Sigmoid colon (tissue), 7 donors: ENCODE results near the gene MTUS2. TPM values are rescaled to one million over a fixed set of nuclear protein-coding genes. Genes with fewer than 3 reads are reported as not detected.

ENCODE experiments used
- DNase-seq: peaks from one replicate; pipeline ENCODE4 v3.0.0-alpha.2; 2019
- H3K27ac ChIP-seq, 4 donors: fragments of 200-600 bp; sonication (generic); one replicate each; pipeline ENCODE4 v1.5.1; 2016 to 2019; ENCODE audit warnings: mild to moderate bottlenecking in 1 of 4
- H3K27me3 ChIP-seq, 3 donors: fragments of 200-600 bp; sonication (generic); one replicate each; pipeline ENCODE4 v1.5.1; 2019; ENCODE audit warnings: mild to moderate bottlenecking in 1 of 3
- H3K36me3 ChIP-seq, 4 donors: fragments of 200-600 bp; sonication (generic); one replicate each; pipeline ENCODE4 v1.5.1; 2016 to 2019
- H3K4me1 ChIP-seq, 4 donors: fragments of 200-600 bp; sonication (generic); one replicate each; pipeline ENCODE4 v1.5.1; 2017 to 2019
- H3K4me3 ChIP-seq, 4 donors: fragments of 200-600 bp; sonication (generic); one replicate each; pipeline ENCODE4 v1.5.1; 2017 to 2019; ENCODE audit warnings: mild to moderate bottlenecking in 2 of 4, moderate library complexity in 1 of 4
- H3K9me3 ChIP-seq, 4 donors: fragments of 200-600 bp in 3 of 4; sonication (generic) in 3 of 4; one replicate each; pipeline versions ENCODE4 v1.5.1 to v1.6.1; 2013 to 2019
- CTCF ChIP-seq, 4 experiments: fragments of 450-650 bp in 3 of 4; fragments of 200-600 bp in 1 of 4; IDR thresholded peaks; one replicate each; pipeline ENCODE4 v1.5.1; 2016 to 2019; ENCODE audit warnings: antibody characterized with exemption in 4 of 4, mild to moderate bottlenecking in 3 of 4, moderate library complexity in 2 of 4
- EP300 ChIP-seq, 4 donors: sonication (generic); formaldehyde crosslinking; IDR thresholded peaks; one replicate each; pipeline ENCODE4 v1.6.1; 2017; ENCODE audit warnings: antibody characterized with exemption in 4 of 4
- POLR2A ChIP-seq, 2 donors: fragments of 450-650 bp; IDR thresholded peaks; one replicate each; pipeline ENCODE4 v1.6.1; 2016; ENCODE audit warnings: antibody characterized with exemption in 2 of 2, mild to moderate bottlenecking in 2 of 2, moderate library complexity in 2 of 2
- POLR2AphosphoS5 ChIP-seq, 4 donors: sonication (generic); formaldehyde crosslinking; IDR thresholded peaks; one replicate each; pipeline ENCODE4 v1.6.1; 2017; ENCODE audit warnings: antibody characterized with exemption in 4 of 4
- WGBS, 2 donors: extraction: QIAGEN DNeasy Blood & Tissue Kit; methylation state at CpG; one replicate each; pipeline ENCODE4 v1.1.7; 2013; 5-methylcytosine and 5-hydroxymethylcytosine counted together
- intact Hi-C: fragments of 100-400 bp; cut with DNase I; formaldehyde crosslinking; loops from one replicate; pipeline ENCODE4 v1.15.1; 2023
- polyA plus RNA-seq, 3 donors: library from polyadenylated mRNA; stranded (reverse); fragments of 200-250 nt; gene quantifications; one replicate each; pipeline ENCODE4 v1.2.3, GENCODE V29; 2013
- total RNA-seq, 4 donors: library from RNA; depleted of rRNA; stranded (reverse); fragments of >200 nt; gene quantifications; one replicate each; pipeline ENCODE4 v1.1.0, GENCODE V29; 2016
- donor health status: healthy with polysubstance abuse.
- donor health status: Bipolar disorder and iron deficiency.
- donor health status: healthy.

MTUS2 gene
- total and polyA plus RNA-seq, 7 donors, result 0.23 to 2.2 (median 0.85) TPM; not detected in 1

DNA sequence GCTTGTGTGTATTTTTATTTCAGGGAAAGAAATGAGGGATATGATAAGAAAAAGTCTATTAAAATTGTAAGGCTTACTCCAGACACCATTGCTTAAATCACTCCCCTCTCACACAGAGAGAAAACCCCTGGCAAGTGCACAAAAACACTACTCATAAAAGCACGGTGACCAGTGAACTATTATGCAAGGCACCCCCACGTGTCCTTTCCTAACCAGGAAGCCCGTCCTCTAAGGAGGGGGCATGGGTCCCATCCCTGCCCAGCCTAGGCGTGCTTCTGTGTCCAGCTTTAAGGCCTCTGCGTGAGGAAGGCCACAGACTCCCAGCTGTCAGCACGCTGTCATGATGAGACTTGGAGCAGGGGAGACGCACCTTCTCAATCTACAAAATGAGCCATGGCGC lies 691.8 kb downstream of the MTUS2 start:
- H3K36me3 ChIP-seq, result peaks cover 4 to 40% (median 19%) of the 10 kb centered on the region in 4 donors
- peak; percentile 87 for DNase-seq
- H3K27me3 ChIP-seq, result no peaks in the 10 kb centered on the region
- H3K4me1 ChIP-seq, result peaks cover 0 to 34% (median 28%) of the 10 kb centered on the region in 4 donors
- intact Hi-C loops, result loop anchor here (5.0 kb wide), 2 partner anchors 230 to 410 kb away; no protein-coding TSS in a partner anchor
- 78 to 84% methylated on average over 8 of the region's 8 CpGs for WGBS, 2 donors
- peak overlapping the region in 3 of 4 donors; percentile 42 to 64 (median 46) for H3K27ac ChIP-seq
- no peaks in the 10 kb centered on the region for H3K9me3 ChIP-seq
- no peak for TF ChIP-seq EP300 (IDR thresholded peaks at IDR 0.05)
- TF ChIP-seq POLR2AphosphoS5 (IDR thresholded peaks at IDR 0.05), result peak; percentile 29 to 73 (median 49)
- H3K4me3 ChIP-seq, result no peak overlapping the region

DNA sequence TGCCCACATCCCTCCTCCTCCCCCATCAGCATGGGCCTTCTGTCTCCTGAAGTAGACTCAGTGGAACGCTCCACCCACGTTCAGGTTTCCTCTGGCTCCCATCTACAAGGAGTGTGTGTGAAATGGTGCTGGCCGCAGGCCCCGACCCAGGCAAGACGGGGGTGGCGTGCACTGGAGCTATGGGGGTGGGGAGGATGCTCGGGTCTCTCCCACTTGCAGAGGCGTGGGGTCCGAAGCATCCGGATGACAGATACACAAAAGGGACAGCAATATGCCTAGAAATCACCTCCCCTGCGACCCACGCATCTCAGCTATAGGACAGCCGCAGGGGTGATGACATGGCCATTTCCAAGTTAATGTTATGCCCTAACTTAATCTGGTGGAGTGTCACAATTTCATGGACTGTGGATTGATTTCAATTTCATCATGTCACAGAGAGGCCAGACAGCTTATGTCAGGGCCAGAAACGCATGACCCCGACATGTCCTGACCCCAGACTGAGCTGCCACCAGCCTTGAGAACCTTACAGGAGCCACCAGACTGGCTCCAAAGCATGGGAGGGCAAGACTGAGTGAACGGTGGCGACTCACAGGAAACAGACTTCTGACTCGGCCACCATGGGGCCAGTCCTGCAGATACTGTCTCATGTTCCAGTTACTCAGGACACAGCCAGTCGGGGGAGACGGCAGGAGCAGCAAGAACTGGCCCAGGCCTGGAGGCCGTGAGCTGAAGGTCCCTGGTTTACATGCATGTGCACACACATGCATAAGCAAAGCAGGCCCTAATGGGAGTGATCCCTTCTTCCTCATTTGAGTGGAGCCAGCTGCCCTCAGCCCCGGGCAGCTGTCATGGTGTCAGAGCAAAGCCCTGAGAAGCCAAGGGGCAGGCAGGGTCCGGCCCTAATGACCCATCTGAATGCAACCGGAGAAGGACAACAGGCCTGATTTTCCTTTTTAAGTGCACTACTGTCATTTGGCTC lies 693.2 kb downstream of the MTUS2 start:
- intact Hi-C loops, result loop anchor here (5.0 kb wide), 2 partner anchors 229 to 409 kb away; no protein-coding TSS in a partner anchor
- WGBS, 2 donors, result 95% methylated on average over 24 of the region's 24 CpGs
- Histone ChIP-seq H3K27me3 (no peaks in the 10 kb centered on the region), H3K4me3 (no peak overlapping the region), H3K36me3 (peaks cover 6 to 53% (median 28%) of the 10 kb centered on the region in 4 donors), H3K9me3 (no peaks in the 10 kb centered on the region), H3K4me1 (peaks cover 0 to 23% (median 19%) of the 10 kb centered on the region in 4 donors), H3K27ac (peak overlapping the region in 1 of 4 donors; percentile 64)
- TF ChIP-seq POLR2AphosphoS5 (IDR thresholded peaks at IDR 0.05), result no peak
- no peak for TF ChIP-seq EP300 (IDR thresholded peaks at IDR 0.05)
- no peak for TF ChIP-seq CTCF (IDR thresholded peaks at IDR 0.05)
- TF ChIP-seq POLR2A (IDR thresholded peaks at IDR 0.05), result no peak
- no peak for DNase-seq

- 91 to 96% methylated on average over 32 of the region's 32 CpGs for WGBS, 2 donors
- Histone ChIP-seq H3K27me3 (no peaks in the 10 kb centered on the region), H3K4me3 (no peak overlapping the region), H3K36me3 (peaks cover 8 to 61% (median 29%) of the 10 kb centered on the region in 4 donors), H3K4me1 (peaks cover 0 to 16% (median 13%) of the 10 kb centered on the region in 4 donors), H3K9me3 (no peaks in the 10 kb centered on the region), H3K27ac (no peak overlapping the region)
- intact Hi-C loops, result loop anchor here (5.0 kb wide), 2 partner anchors 228 to 408 kb away; no protein-coding TSS in a partner anchor
- no peak for DNase-seq
- TF ChIP-seq POLR2A (IDR thresholded peaks at IDR 0.05), result no peak
- no peak for TF ChIP-seq EP300 (IDR thresholded peaks at IDR 0.05)
- TF ChIP-seq CTCF (IDR thresholded peaks at IDR 0.05), result no peak
- TF ChIP-seq POLR2AphosphoS5 (IDR thresholded peaks at IDR 0.05), result no peak
These were observed 694.0 kb downstream of the MTUS2 start for GRCh38 chr13:29513981-29514719.

- intact Hi-C loops, result loop anchor here (5.0 kb wide), 2 partner anchors 227 to 407 kb away; no protein-coding TSS in a partner anchor
- peaks cover 0 to 16% (median 13%) of the 10 kb centered on the region in 4 donors for H3K4me1 ChIP-seq
- no peak for DNase-seq
- H3K27ac ChIP-seq, result no peak overlapping the region
- no peaks in the 10 kb centered on the region for H3K27me3 ChIP-seq
- H3K9me3 ChIP-seq, result no peaks in the 10 kb centered on the region
- no peak for TF ChIP-seq POLR2AphosphoS5 (IDR thresholded peaks at IDR 0.05)
- no peak for TF ChIP-seq EP300 (IDR thresholded peaks at IDR 0.05)
- TF ChIP-seq CTCF (IDR thresholded peaks at IDR 0.05), result no peak
- no peak for TF ChIP-seq POLR2A (IDR thresholded peaks at IDR 0.05)
- H3K4me3 ChIP-seq, result no peak overlapping the region
- peaks cover 8 to 65% (median 29%) of the 10 kb centered on the region in 4 donors for H3K36me3 ChIP-seq
- 81 to 86% methylated on average over 13 of the region's 13 CpGs for WGBS, 2 donors
These were observed 694.7 kb downstream of the MTUS2 start for GRCh38 chr13:29514720-29515310.
